Measurements from ENCODE around the gene NUBP2. TPM values are rescaled to one million over a fixed set of nuclear protein-coding genes. Genes with fewer than 3 reads are reported as not detected.
"Not testable (repeated sequence)": the region's sequence is repeated elsewhere in the genome, so short reads cannot be mapped to it uniquely, and the experiment has no call there.

The NUBP2 gene
- total RNA-seq, 2 experiments from 2014 or later, result 37.9 to 42.4 TPM

GRCh38 chr16:1793578-1794220 lies 10.9 kb downstream of the NUBP2 start, which contains the start of gene IGFALS:
Gene IGFALS (minus strand): TSS chr16:1793705. CDS start chr16:1793652, 53 bp downstream.
- DNase-seq, result no peak
- Mint-ChIP-seq H3K9me3 (peaks cover 10% of the 10 kb centered on the region), H3K27ac (no peak within 1 kb of the TSS), H3K4me3 (no peak within 1 kb of the TSS), H3K4me1 (ENCODE audit: low read depth) (no peaks in the 10 kb centered on the region), H3K36me3 (ENCODE audit: low read depth) (peaks cover 3% of the 10 kb centered on the region), H3K27me3 (ENCODE audit: low read depth) (no peaks in the 10 kb centered on the region)
- intact Hi-C loops (cut with micrococcal nuclease), result no loop called here
- CTCF ChIA-PET, result interaction anchor here (1.1 kb wide), 1 partner anchor 135 kb away, joined by 3 read pairs; no protein-coding TSS in a partner anchor

DNA sequence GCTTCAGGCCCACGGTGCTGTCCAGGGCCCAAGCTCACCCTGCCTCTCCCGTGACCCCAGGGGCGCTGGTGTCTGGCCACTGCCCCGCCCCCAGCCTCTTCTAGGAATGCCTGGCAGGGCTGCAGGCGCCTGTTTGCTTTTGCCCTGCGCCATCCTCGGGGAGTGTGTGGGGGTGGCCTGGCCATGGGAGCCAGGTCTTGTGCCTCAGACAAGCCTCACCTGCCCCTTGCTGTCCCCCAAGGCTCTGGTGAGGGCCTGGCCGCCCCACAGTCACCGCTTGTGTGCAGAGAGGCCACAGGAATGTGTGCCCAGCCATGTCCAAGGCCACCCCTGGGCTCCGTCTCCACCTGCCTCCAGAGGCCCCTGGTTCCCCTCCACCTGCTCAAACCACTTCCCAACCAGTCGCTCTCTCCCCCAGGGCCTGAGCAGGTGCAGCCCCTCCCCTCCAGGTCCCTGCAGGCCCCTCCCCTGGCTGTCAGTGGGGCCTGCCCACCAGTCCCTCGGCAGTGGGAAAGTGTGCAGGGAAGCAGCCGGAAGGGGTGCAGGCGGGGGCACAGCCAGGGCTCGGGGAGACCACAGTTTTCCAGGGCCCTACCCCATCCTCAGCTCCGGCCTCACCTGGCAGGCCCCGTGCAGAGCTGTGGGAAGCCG lies 11.6 kb downstream of the NUBP2 start:
- Mint-ChIP-seq H3K36me3 (ENCODE audit: low read depth) (peaks cover 4% of the 10 kb centered on the region), H3K4me1 (ENCODE audit: low read depth) (no peaks in the 10 kb centered on the region), H3K27ac (no peak overlapping the region), H3K4me3 (no peak overlapping the region), H3K9me3 (peaks cover 16% of the 10 kb centered on the region), H3K27me3 (ENCODE audit: low read depth) (no peaks in the 10 kb centered on the region)
- no peak for DNase-seq
- intact Hi-C loops (cut with micrococcal nuclease), result no loop called here
- CTCF ChIA-PET, result no interaction called here

GRCh38 chr16:1794908-1795666 lies 12.3 kb downstream of the NUBP2 start:
- H3K9me3 Mint-ChIP-seq, result peaks cover 18% of the 10 kb centered on the region
- H3K27me3 Mint-ChIP-seq (ENCODE audit: low read depth), result no peaks in the 10 kb centered on the region
- H3K36me3 Mint-ChIP-seq (ENCODE audit: low read depth), result peaks cover 6% of the 10 kb centered on the region
- no peaks in the 10 kb centered on the region for H3K4me1 Mint-ChIP-seq (ENCODE audit: low read depth)
- H3K27ac Mint-ChIP-seq, result no peak overlapping the region
- H3K4me3 Mint-ChIP-seq, result no peak overlapping the region
- no peak for DNase-seq
- intact Hi-C loops (cut with micrococcal nuclease), result no loop called here
- CTCF ChIA-PET, result no interaction called here

- intact Hi-C loops (cut with micrococcal nuclease); H3K36me3 Mint-ChIP-seq (ENCODE audit: low read depth); DNase-seq; CTCF ChIA-PET; H3K27me3 Mint-ChIP-seq (ENCODE audit: low read depth); H3K4me3 Mint-ChIP-seq; H3K4me1 Mint-ChIP-seq (ENCODE audit: low read depth); H3K27ac Mint-ChIP-seq: not testable (repeated sequence)
- H3K9me3 Mint-ChIP-seq, result peaks cover 18% of the 10 kb centered on the region
Measured at GRCh38 chr16:1799263-1799662, 16.5 kb downstream of the NUBP2 start.

GRCh38 chr16:1800701-1801100 lies 17.9 kb downstream of the NUBP2 start:
- no peak for DNase-seq
- Mint-ChIP-seq H3K36me3 (ENCODE audit: low read depth) (peaks cover 6% of the 10 kb centered on the region), H3K4me3 (no peak overlapping the region), H3K27ac (no peak overlapping the region), H3K27me3 (ENCODE audit: low read depth) (no peaks in the 10 kb centered on the region), H3K9me3 (peaks cover 18% of the 10 kb centered on the region), H3K4me1 (ENCODE audit: low read depth) (no peaks in the 10 kb centered on the region)
- CTCF ChIA-PET, result interaction anchor here (1.2 kb wide), 1 partner anchor 10 kb away, joined by 4 read pairs; no protein-coding TSS in a partner anchor
- intact Hi-C loops (cut with micrococcal nuclease), result no loop called here

GRCh38 chr16:1807626-1808025 lies 24.9 kb downstream of the NUBP2 start:
- peaks cover 6% of the 10 kb centered on the region for H3K36me3 Mint-ChIP-seq (ENCODE audit: low read depth)
- H3K4me3 Mint-ChIP-seq, result no peak overlapping the region
- H3K4me1 Mint-ChIP-seq (ENCODE audit: low read depth), result peaks cover 4% of the 10 kb centered on the region
- CTCF ChIA-PET, result interaction anchor here (1.3 kb wide), 1 partner anchor 25 kb away, joined by 4 read pairs; the partner anchor contains the start of genes NUBP2 and SPSB3
- intact Hi-C loops (cut with micrococcal nuclease), result no loop called here
- DNase-seq, result no peak
- H3K27ac Mint-ChIP-seq, result no peak overlapping the region
- no peaks in the 10 kb centered on the region for H3K27me3 Mint-ChIP-seq (ENCODE audit: low read depth)
- H3K9me3 Mint-ChIP-seq, result no peaks in the 10 kb centered on the region

DNA sequence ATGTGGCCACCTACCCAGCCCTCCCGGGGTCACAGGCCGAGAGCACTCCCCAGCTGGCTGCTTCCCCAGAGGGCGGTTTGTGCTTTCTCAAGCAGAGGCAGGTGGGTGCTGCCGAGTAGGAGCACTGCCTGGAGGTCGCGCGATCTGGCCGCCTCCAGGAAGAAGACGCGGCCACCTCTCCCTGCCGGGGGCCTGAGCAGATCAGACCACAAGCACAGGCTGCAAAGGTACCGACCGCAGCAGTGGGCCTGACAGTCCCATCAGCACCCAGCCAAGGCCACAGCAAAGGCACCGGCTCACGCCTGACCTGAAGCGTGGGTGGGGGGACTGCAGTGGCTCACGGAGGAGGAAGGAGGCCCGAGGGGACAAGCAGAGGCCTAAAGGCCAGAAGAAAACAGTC lies 25.9 kb downstream of the NUBP2 start:
- no peak overlapping the region for H3K27ac Mint-ChIP-seq
- no peaks in the 10 kb centered on the region for H3K27me3 Mint-ChIP-seq (ENCODE audit: low read depth)
- H3K9me3 Mint-ChIP-seq, result no peaks in the 10 kb centered on the region
- peaks cover 10% of the 10 kb centered on the region for H3K4me1 Mint-ChIP-seq (ENCODE audit: low read depth)
- no peak overlapping the region for H3K4me3 Mint-ChIP-seq
- no peak for DNase-seq
- CTCF ChIA-PET, result no interaction called here
- intact Hi-C loops (cut with micrococcal nuclease), result no loop called here
- peaks cover 6% of the 10 kb centered on the region for H3K36me3 Mint-ChIP-seq (ENCODE audit: low read depth)

GRCh38 chr16:1809281-1809801 lies 26.6 kb downstream of the NUBP2 start:
- H3K4me3 Mint-ChIP-seq, result no peak overlapping the region
- no peaks in the 10 kb centered on the region for H3K9me3 Mint-ChIP-seq
- intact Hi-C loops (cut with micrococcal nuclease), result no loop called here
- no peak overlapping the region for H3K27ac Mint-ChIP-seq
- CTCF ChIA-PET, result no interaction called here
- peaks cover 6% of the 10 kb centered on the region for H3K36me3 Mint-ChIP-seq (ENCODE audit: low read depth)
- no peaks in the 10 kb centered on the region for H3K27me3 Mint-ChIP-seq (ENCODE audit: low read depth)
- no peak for DNase-seq
- peaks cover 10% of the 10 kb centered on the region for H3K4me1 Mint-ChIP-seq (ENCODE audit: low read depth)

GRCh38 chr16:1810106-1810505 lies 27.3 kb downstream of the NUBP2 start:
- peaks cover 6% of the 10 kb centered on the region for H3K36me3 Mint-ChIP-seq (ENCODE audit: low read depth)
- intact Hi-C loops (cut with micrococcal nuclease), result no loop called here
- no peak overlapping the region for H3K27ac Mint-ChIP-seq
- CTCF ChIA-PET, result interaction anchor here (3.4 kb wide), 1 partner anchor 119 kb away, joined by 14 read pairs; no protein-coding TSS in a partner anchor
- H3K9me3 Mint-ChIP-seq, result no peaks in the 10 kb centered on the region
- H3K4me3 Mint-ChIP-seq, result no peak overlapping the region
- no peaks in the 10 kb centered on the region for H3K27me3 Mint-ChIP-seq (ENCODE audit: low read depth)
- DNase-seq, result no peak
- H3K4me1 Mint-ChIP-seq (ENCODE audit: low read depth), result peaks cover 10% of the 10 kb centered on the region

GRCh38 chr16:1810536-1810935 lies 27.8 kb downstream of the NUBP2 start:
- H3K4me3 Mint-ChIP-seq, result no peak overlapping the region
- CTCF ChIA-PET, result interaction anchor here (1.3 to 3.4 kb wide), 2 partner anchors 10 to 119 kb away, joined by 4 to 14 read pairs; no protein-coding TSS in a partner anchor
- intact Hi-C loops (cut with micrococcal nuclease), result no loop called here
- DNase-seq, result no peak
- H3K27ac Mint-ChIP-seq, result no peak overlapping the region
- H3K36me3 Mint-ChIP-seq (ENCODE audit: low read depth), result peaks cover 6% of the 10 kb centered on the region
- peaks cover 10% of the 10 kb centered on the region for H3K4me1 Mint-ChIP-seq (ENCODE audit: low read depth)
- H3K9me3 Mint-ChIP-seq, result no peaks in the 10 kb centered on the region
- no peaks in the 10 kb centered on the region for H3K27me3 Mint-ChIP-seq (ENCODE audit: low read depth)

- intact Hi-C loops (cut with micrococcal nuclease), result loop anchor here (1.0 to 2.0 kb wide), 2 partner anchors 52 to 117 kb away; no protein-coding TSS in a partner anchor
Measured at GRCh38 chr16:1812732-1813163, 30.0 kb downstream of the NUBP2 start.

GRCh38 chr16:1815461-1815860 lies 32.7 kb downstream of the NUBP2 start:
- CTCF ChIA-PET, result no interaction called here
- no peak overlapping the region for H3K27ac Mint-ChIP-seq
- H3K27me3 Mint-ChIP-seq (ENCODE audit: low read depth), result no peaks in the 10 kb centered on the region
- DNase-seq, result no peak
- H3K4me1 Mint-ChIP-seq (ENCODE audit: low read depth), result peaks cover 10% of the 10 kb centered on the region
- intact Hi-C loops (cut with micrococcal nuclease), result no loop called here
- H3K9me3 Mint-ChIP-seq, result no peaks in the 10 kb centered on the region
- no peak overlapping the region for H3K4me3 Mint-ChIP-seq
- peaks cover 1% of the 10 kb centered on the region for H3K36me3 Mint-ChIP-seq (ENCODE audit: low read depth)

More at GRCh38 chr16:1812732-1813163, 30.0 kb downstream of the NUBP2 start:
- H3K27ac Mint-ChIP-seq, result no peak overlapping the region
- DNase-seq, result peak; percentile 80
- H3K4me3 Mint-ChIP-seq, result no peak overlapping the region
- no peaks in the 10 kb centered on the region for H3K36me3 Mint-ChIP-seq (ENCODE audit: low read depth)
- H3K4me1 Mint-ChIP-seq (ENCODE audit: low read depth), result peaks cover 10% of the 10 kb centered on the region
- CTCF ChIA-PET, result interaction anchor here (1.9 to 3.4 kb wide), 3 partner anchors 30 to 116 kb away, joined by 4 to 14 read pairs (median 7); partner anchors contain the start of genes MAPK8IP3, NUBP2 and SPSB3
- H3K9me3 Mint-ChIP-seq, result no peaks in the 10 kb centered on the region
- H3K27me3 Mint-ChIP-seq (ENCODE audit: low read depth), result no peaks in the 10 kb centered on the region

Data from activated naive CD4-positive, alpha-beta T cell treated with anti-CD3 and anti-CD28 coated beads for 36 hours (primary cell).